HAP-1 (cell line): ENCODE results near the gene PSMB10.

Experiments used
- DNase-seq, 2 experiments: peaks; one replicate each; pipeline ENCODE4 v3.0.0-alpha.2; 2016 to 2020; ENCODE audit warnings: low spot score in 2 of 2
- H3K27me3 ChIP-seq: fragments of 250-450 bp; sonication (Bioruptor Pico); 2 replicates; pipeline ENCODE4 v1.5.1; 2020; ENCODE audit warnings: low read depth, mild to moderate bottlenecking, moderate library complexity
- H3K36me3 ChIP-seq: fragments of 250-450 bp; sonication (Bioruptor Pico); replicated peaks from 2 replicates; pipeline ENCODE4 v1.5.1; 2020; ENCODE audit warnings: mild to moderate bottlenecking
- H3K4me1 ChIP-seq: fragments of 250-450 bp; sonication (Bioruptor Pico); 2 replicates; pipeline ENCODE4 v1.5.1; 2020; ENCODE audit warnings: mild to moderate bottlenecking
- H3K4me3 ChIP-seq: fragments of 250-450 bp; sonication (Bioruptor Pico); 2 replicates; pipeline ENCODE4 v1.5.1; 2020; ENCODE audit warnings: mild to moderate bottlenecking, moderate library complexity
- H3K9me3 ChIP-seq: fragments of 250-450 bp; sonication (Bioruptor Pico); 2 replicates; pipeline ENCODE4 v1.5.1; 2020; ENCODE audit warnings: mild to moderate bottlenecking, moderate library complexity
- in situ Hi-C: fragments of 300-500 bp; cut with MboI; formaldehyde crosslinking; loops from 3 replicates; pipeline ENCODE4 v1.14.3; 2020; ENCODE audit warnings: low sequenced_read_pairs, inconsistent platforms, mixed read lengths

Gene PSMB10

DNA sequence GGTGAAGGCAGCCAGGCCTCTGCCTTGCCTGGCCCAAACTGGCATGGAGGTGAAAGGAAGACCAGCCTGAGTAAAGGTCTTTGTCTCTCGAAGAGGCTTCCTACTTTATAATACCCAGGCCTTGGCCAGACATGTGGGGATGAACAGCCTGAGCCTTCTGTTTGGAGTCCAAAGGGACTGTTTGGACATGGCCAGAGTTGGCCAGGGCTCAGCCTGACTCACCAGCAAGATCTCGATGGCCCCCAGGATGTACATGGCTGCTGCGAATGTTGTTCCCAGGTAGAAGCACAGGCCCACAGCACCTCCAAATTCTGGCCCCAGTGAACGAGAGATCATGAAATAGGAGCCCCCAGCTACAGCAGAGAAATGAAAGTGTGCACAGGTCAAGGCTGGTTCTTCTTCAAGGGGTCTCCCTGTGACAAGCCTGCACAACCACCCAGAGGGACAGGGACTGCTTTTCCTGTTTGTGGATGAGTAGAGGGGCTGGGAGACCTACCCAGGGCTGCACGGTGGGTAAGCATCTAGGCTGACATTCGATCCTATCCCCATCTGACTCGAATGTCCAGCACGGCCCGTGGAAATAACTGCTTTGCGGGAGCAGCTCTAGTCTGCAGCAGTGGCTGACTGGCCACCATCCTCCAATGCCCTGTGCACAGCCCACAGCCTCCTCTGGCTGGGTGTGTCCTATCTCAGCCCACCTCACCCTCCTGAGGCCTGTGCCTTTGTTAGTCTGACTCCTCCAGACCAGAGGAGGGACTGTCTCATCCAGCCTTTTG, 18.0 kb upstream of the PSMB10 start:
- H3K36me3 ChIP-seq = peaks cover 45% of the 10 kb centered on the region

GRCh38 chr16:67953641-67954375, 17.2 kb upstream of the PSMB10 start:
- Histone ChIP-seq H3K36me3 (peaks cover 46% of the 10 kb centered on the region), H3K4me1 (no peaks in the 10 kb centered on the region), H3K27me3 (no peaks in the 10 kb centered on the region), H3K4me3 (no peak overlapping the region), H3K9me3 (no peaks in the 10 kb centered on the region)
- in situ Hi-C loops = no loop called here
- DNase-seq = no peak

More for the DNA sequence above, 18.0 kb upstream of the PSMB10 start:
- H3K9me3 ChIP-seq = no peaks in the 10 kb centered on the region
- H3K27me3 ChIP-seq = no peaks in the 10 kb centered on the region
- DNase-seq = no peak
- no peaks in the 10 kb centered on the region for H3K4me1 ChIP-seq
- in situ Hi-C loops = no loop called here
- no peak overlapping the region for H3K4me3 ChIP-seq

- no peaks in the 10 kb centered on the region for H3K4me1 ChIP-seq
- in situ Hi-C loops = no loop called here
- no peak for DNase-seq
- no peaks in the 10 kb centered on the region for H3K27me3 ChIP-seq
- peaks cover 55% of the 10 kb centered on the region for H3K36me3 ChIP-seq
- no peak overlapping the region for H3K4me3 ChIP-seq
- H3K9me3 ChIP-seq = no peaks in the 10 kb centered on the region
Observed at GRCh38 chr16:67951485-67951884, 14.8 kb upstream of the PSMB10 start.

DNA sequence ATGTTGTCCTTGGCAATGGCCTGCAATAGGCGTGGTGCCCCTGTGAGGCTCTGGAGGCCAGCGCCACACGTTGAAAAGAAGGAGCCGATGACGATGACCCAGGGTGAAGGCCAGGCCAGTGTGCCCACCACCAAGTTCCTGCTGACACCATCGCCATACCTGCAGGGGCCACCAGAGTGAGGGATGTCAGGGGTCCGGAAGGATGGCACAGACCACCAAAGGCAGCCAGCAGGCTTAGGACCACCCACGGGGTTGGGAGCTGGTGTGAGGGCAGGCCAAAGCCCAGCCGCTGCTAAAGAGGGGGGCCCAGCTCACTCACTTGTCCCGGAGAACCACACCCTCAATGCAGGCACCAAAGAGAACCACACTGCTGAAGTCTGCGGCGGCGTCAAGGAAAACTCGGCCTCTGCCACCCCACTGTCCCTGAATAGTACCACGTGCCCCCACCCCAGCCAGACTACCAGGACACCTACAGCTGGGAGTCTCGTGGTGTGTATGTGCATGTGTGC, 13.7 kb upstream of the PSMB10 start:
- Histone ChIP-seq H3K27me3 (no peaks in the 10 kb centered on the region), H3K9me3 (no peaks in the 10 kb centered on the region), H3K4me1 (no peaks in the 10 kb centered on the region), H3K4me3 (no peak overlapping the region), H3K36me3 (peaks cover 60% of the 10 kb centered on the region)
- in situ Hi-C loops = no loop called here
- no peak for DNase-seq

DNA sequence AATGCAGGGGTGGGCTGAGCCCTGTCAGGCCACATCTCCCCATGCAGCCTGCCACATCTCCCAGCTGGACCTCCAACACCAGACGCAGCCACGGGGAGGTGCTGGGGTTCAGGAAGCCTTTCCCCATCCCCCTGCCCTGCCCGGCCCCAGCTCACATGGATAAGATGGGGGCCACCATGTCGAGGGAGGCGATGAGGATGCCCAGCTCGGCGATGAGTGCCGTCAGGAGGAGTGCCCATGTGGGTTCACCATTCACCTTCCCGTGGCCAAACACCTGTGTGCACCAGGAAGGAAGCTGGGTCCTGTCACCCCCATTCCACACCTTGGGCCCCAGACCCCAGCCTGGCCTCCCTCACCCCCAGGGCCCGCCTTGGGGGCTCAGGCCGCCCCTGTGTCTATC, 13.0 kb upstream of the PSMB10 start:
- Histone ChIP-seq H3K27me3 (no peaks in the 10 kb centered on the region), H3K36me3 (peaks cover 62% of the 10 kb centered on the region), H3K4me1 (no peaks in the 10 kb centered on the region), H3K9me3 (no peaks in the 10 kb centered on the region), H3K4me3 (no peak overlapping the region)
- in situ Hi-C loops = no loop called here
- DNase-seq = no peak

DNA sequence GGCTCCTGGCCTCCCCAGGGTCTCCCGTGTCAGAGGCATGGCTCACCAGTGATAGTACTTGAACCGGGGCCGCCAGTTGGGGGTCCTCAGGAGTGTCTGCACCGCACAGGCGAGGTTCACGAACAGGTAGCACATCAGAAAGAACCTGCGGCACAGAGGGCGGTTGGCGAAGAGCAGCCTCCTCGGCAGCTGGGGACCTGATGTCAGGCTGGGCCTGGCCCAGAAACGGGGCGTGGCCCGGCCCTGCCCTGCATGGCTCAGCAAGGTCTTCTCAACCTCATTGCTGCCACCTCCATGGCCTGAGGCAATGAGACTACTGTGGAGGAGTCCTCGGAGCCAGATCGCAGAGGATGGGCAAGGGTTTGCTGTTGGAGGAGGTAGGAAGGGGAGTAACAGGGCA, 11.4 kb upstream of the PSMB10 start:
- Histone ChIP-seq H3K36me3 (peaks cover 58% of the 10 kb centered on the region), H3K27me3 (no peaks in the 10 kb centered on the region), H3K4me1 (no peaks in the 10 kb centered on the region), H3K4me3 (no peak overlapping the region), H3K9me3 (no peaks in the 10 kb centered on the region)
- in situ Hi-C loops = no loop called here
- DNase-seq = no peak

GRCh38 chr16:67946966-67947558, 10.4 kb upstream of the PSMB10 start:
- no peaks in the 10 kb centered on the region for H3K4me1 ChIP-seq
- H3K36me3 ChIP-seq = peaks cover 65% of the 10 kb centered on the region
- no peaks in the 10 kb centered on the region for H3K9me3 ChIP-seq
- no peak overlapping the region for H3K4me3 ChIP-seq
- DNase-seq = no peak
- no peaks in the 10 kb centered on the region for H3K27me3 ChIP-seq
- in situ Hi-C loops = no loop called here

DNA sequence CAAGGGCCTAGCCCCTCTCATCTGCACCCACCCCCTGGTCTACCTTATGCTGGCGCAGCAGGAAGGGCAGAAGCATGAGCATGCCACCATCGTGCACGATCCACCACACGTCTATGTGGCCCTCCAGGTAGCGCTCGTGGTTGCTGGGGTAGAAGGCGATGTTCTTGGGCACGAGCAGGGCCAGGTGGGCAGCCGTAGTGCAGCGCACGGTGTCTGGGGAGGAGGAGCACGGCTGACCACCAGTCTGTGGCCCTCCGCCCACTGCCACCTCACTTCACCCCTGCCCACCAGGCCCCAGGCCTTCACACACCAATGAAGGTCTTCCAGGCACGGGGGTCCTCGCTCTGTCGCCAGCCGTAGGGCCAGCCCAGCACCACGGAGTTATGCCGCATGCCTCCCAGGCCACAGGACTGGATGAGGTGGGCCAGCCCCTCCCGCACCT, 9.5 kb upstream of the PSMB10 start:
- in situ Hi-C loops = no loop called here
- no peaks in the 10 kb centered on the region for H3K27me3 ChIP-seq
- no peak for DNase-seq
- no peaks in the 10 kb centered on the region for H3K9me3 ChIP-seq
- no peak overlapping the region for H3K4me3 ChIP-seq
- H3K36me3 ChIP-seq = peaks cover 65% of the 10 kb centered on the region
- no peaks in the 10 kb centered on the region for H3K4me1 ChIP-seq

DNA sequence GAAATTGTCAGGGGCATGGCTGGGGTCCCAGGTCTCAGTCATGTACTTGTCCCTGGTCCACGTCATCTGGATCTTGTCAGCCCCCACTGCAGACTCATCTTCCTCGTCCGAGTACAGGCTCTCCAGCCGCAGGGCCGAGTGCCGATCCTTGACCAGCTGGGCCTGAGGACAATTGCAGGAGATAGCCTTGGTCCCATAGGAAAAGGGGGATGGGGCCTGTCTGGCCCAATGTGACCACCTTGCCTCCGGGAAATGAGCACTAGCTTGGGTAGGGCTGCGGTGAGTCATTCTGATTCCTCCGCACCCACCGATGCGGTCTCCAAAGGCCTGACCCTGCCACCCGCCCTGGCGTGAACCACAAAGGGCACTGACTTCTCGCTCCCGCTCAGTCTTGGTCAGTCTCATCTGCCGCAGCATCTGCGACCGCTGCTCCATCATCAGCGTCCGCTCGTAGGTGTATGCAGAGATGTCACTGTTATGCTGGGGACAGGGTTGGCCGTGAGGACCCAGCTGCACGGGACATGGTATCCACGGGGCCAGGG, 8.8 kb upstream of the PSMB10 start:
- in situ Hi-C loops = no loop called here
- peaks cover 58% of the 10 kb centered on the region for H3K36me3 ChIP-seq

DNA sequence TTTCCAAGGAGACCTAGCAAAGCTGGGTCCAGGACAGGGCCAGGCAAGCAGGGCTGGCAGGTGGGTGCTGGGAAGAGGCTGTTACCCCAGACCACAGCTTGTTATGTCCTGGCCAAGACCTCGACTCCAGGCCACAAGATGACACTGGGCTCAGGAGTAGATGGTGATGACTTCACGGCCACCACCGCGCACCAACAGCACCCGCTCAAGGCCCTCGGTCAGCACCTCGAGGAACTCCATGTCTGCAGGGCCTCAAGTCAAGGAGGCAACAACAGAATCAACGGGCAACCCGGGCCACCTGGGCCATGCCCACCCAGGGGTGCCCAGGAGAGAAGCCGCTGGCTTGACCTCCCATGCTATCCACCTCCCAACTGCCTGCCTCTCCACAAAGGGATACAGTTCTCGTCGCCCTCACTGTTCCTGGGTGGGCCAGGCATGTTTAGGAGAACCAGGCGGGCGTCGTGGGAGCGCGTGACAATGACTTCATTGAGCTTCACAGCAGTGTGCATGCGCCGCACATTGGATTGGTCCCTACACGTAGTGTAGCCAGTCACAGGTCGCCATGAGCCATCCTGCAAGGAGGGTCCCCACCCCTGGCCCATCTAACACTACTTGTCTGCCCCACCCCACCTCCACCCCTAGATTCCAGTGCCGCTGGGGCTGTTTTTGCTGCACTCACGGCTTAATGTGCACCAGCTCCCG, 8.2 kb upstream of the PSMB10 start:
- in situ Hi-C loops = no loop called here
- no peaks in the 10 kb centered on the region for H3K4me1 ChIP-seq
- no peaks in the 10 kb centered on the region for H3K27me3 ChIP-seq
- H3K4me3 ChIP-seq = no peak overlapping the region
- H3K9me3 ChIP-seq = no peaks in the 10 kb centered on the region
- H3K36me3 ChIP-seq = peaks cover 62% of the 10 kb centered on the region
- DNase-seq = no peak

More for the DNA sequence above, 8.8 kb upstream of the PSMB10 start:
- H3K9me3 ChIP-seq = no peaks in the 10 kb centered on the region
- H3K4me1 ChIP-seq = no peaks in the 10 kb centered on the region
- H3K27me3 ChIP-seq = no peaks in the 10 kb centered on the region
- no peak for DNase-seq
- H3K4me3 ChIP-seq = no peak overlapping the region

GRCh38 chr16:67943619-67944504, 7.2 kb upstream of the PSMB10 start, which contains the start of gene LCAT:
Gene LCAT, minus strand, starts transcription at chr16:67944120. Its CDS starts 19 bp downstream, at chr16:67944101.
- Histone ChIP-seq H3K9me3 (no peaks in the 10 kb centered on the region), H3K27me3 (no peaks in the 10 kb centered on the region), H3K36me3 (peaks cover 67% of the 10 kb centered on the region), H3K4me1 (no peaks in the 10 kb centered on the region), H3K4me3 (no peak within 1 kb of the TSS)
- DNase-seq = no peak
- in situ Hi-C loops = no loop called here

GRCh38 chr16:67943256-67943618, 6.6 kb upstream of the PSMB10 start:
- in situ Hi-C loops = no loop called here
- Histone ChIP-seq H3K36me3 (peaks cover 63% of the 10 kb centered on the region), H3K4me1 (no peaks in the 10 kb centered on the region), H3K27me3 (no peaks in the 10 kb centered on the region), H3K9me3 (no peaks in the 10 kb centered on the region), H3K4me3 (no peak overlapping the region)
- DNase-seq = no peak
